Caki2 (cell line): ENCODE measurements around the gene NRARP. TPM values are rescaled to one million over a fixed set of nuclear protein-coding genes. Genes with fewer than 3 reads are reported as not detected.

Experiments used
- DNase-seq: peaks from one replicate; pipeline ENCODE4 v3.0.0-alpha.2; 2015; ENCODE audit warnings: low read depth
- in situ Hi-C: cut with HindIII; loops from 2 replicates; pipeline ENCODE4 v1.10.0; 2016; ENCODE audit warnings: low sequenced_read_pairs, low pct_unique_long_range_greater_than_20kb, mixed read lengths
- total RNA-seq: library from RNA; depleted of rRNA; stranded (reverse); fragments of >200 nt; shearing (Covaris generic); gene quantifications from 2 replicates; pipeline ENCODE4 v1.2.3, GENCODE V29; 2014; ENCODE audit warnings: low replicate concordance

Gene NRARP
- total RNA-seq, 1 experiment from 2014 or later = 2.0 TPM

GRCh38 chr9:137325799-137326198 lies 23.7 kb upstream of the NRARP start:
- no peak for DNase-seq
- in situ Hi-C loops = no loop called here

GRCh38 chr9:137325124-137325523 lies 23.1 kb upstream of the NRARP start:
- DNase-seq = no peak
- in situ Hi-C loops = no loop called here

GRCh38 chr9:137323531-137324331 lies 21.7 kb upstream of the NRARP start:
- in situ Hi-C loops = no loop called here
- no peak for DNase-seq

- DNase-seq = no peak
- in situ Hi-C loops = no loop called here
Observed at GRCh38 chr9:137321726-137322361, 19.8 kb upstream of the NRARP start.

- in situ Hi-C loops = no loop called here
- DNase-seq = no peak
Observed at GRCh38 chr9:137320555-137321384, 18.7 kb upstream of the NRARP start.

GRCh38 chr9:137319739-137320551 lies 17.9 kb upstream of the NRARP start:
- DNase-seq = no peak
- in situ Hi-C loops = no loop called here

- in situ Hi-C loops = no loop called here
- DNase-seq = no peak
Observed at GRCh38 chr9:137319011-137319738, 17.1 kb upstream of the NRARP start.

- in situ Hi-C loops = no loop called here
- DNase-seq = no peak
Observed at GRCh38 chr9:137318602-137319001, 16.5 kb upstream of the NRARP start.

- no peak for DNase-seq
- in situ Hi-C loops = no loop called here
Observed at GRCh38 chr9:137317718-137318511, 15.8 kb upstream of the NRARP start.

GRCh38 chr9:137317021-137317717 lies 15.1 kb upstream of the NRARP start:
- in situ Hi-C loops = no loop called here
- DNase-seq = no peak

- in situ Hi-C loops = no loop called here
- peak; percentile 71 for DNase-seq
Observed at GRCh38 chr9:137316012-137316981, 14.2 kb upstream of the NRARP start.

- in situ Hi-C loops = no loop called here
- no peak for DNase-seq
Observed at GRCh38 chr9:137315581-137316011, 13.5 kb upstream of the NRARP start.

GRCh38 chr9:137314561-137315560 lies 12.8 kb upstream of the NRARP start:
- no peak for DNase-seq
- in situ Hi-C loops = no loop called here

- in situ Hi-C loops = no loop called here
- DNase-seq = no peak
Observed at GRCh38 chr9:137313956-137314560, 12.0 kb upstream of the NRARP start.
